H9 (cell line): ENCODE data around the gene PAX3. TPM values are rescaled to one million over a fixed set of nuclear protein-coding genes. Genes with fewer than 3 reads are reported as not detected.

Experiments
- DNase-seq: peaks from one replicate; pipeline ENCODE4 v3.0.0-alpha.2; 2017
- H2AFZ ChIP-seq: one replicate; pipeline ENCODE4 v1.6.1; 2013; ENCODE audit warnings: mild to moderate bottlenecking, low read length, control low read depth, moderate library complexity
- H2AK5ac ChIP-seq: 2 replicates; pipeline ENCODE4 v1.6.1; 2013; ENCODE audit warnings: low read length, control low read depth, mixed read lengths; ENCODE audit not compliant: insufficient read length
- H2BK120ac ChIP-seq: one replicate; pipeline ENCODE4 v1.6.1; 2013; ENCODE audit warnings: low read depth, mild to moderate bottlenecking, low read length, control low read depth, inconsistent platforms; ENCODE audit not compliant: poor library complexity, severe bottlenecking
- H2BK12ac ChIP-seq: 2 replicates; pipeline ENCODE4 v1.6.1; 2013; ENCODE audit warnings: low read length, control low read depth, mixed read lengths, low read depth; ENCODE audit not compliant: insufficient read length
- H2BK15ac ChIP-seq: 2 replicates; pipeline ENCODE4 v1.6.1; 2013; ENCODE audit warnings: low read depth, low read length, control low read depth
- H2BK20ac ChIP-seq: one replicate; pipeline ENCODE4 v1.6.1; 2013; ENCODE audit warnings: low read depth, mild to moderate bottlenecking, low read length, control low read depth, inconsistent platforms; ENCODE audit not compliant: poor library complexity, severe bottlenecking
- H2BK5ac ChIP-seq: 2 replicates; pipeline ENCODE4 v1.6.1; 2013; ENCODE audit warnings: low read length, control low read depth, mixed read lengths; ENCODE audit not compliant: insufficient read length
- H3K14ac ChIP-seq: 2 replicates; pipeline ENCODE4 v1.6.1; 2013; ENCODE audit warnings: low read length, control low read depth; ENCODE audit not compliant: insufficient read depth
- H3K18ac ChIP-seq: 2 replicates; pipeline ENCODE4 v1.6.1; 2013; ENCODE audit warnings: low read depth, mild to moderate bottlenecking, mixed read lengths, low read length, control low read depth; ENCODE audit not compliant: insufficient read length
- H3K23ac ChIP-seq: 2 replicates; pipeline ENCODE4 v1.6.1; 2013; ENCODE audit warnings: low read length, control low read depth, mixed read lengths, low read depth; ENCODE audit not compliant: insufficient read length
- H3K23me2 ChIP-seq: 2 replicates; pipeline ENCODE4 v1.6.1; 2013; ENCODE audit warnings: low read depth, mild to moderate bottlenecking, mixed read lengths, low read length, control low read depth; ENCODE audit not compliant: insufficient read length, poor library complexity, severe bottlenecking
- H3K27ac ChIP-seq: 2 replicates; pipeline ENCODE4 v1.5.1; 2013; ENCODE audit warnings: low read length, control low read depth, mixed read lengths, low read depth; ENCODE audit not compliant: insufficient read length
- H3K27me3 ChIP-seq: 2 replicates; pipeline ENCODE4 v1.6.1; 2013; ENCODE audit warnings: low read length, control low read depth, inconsistent platforms; ENCODE audit not compliant: insufficient read depth
- H3K4ac ChIP-seq: 2 replicates; pipeline ENCODE4 v1.6.1; 2013; ENCODE audit warnings: low read depth, mild to moderate bottlenecking, control low read depth, inconsistent platforms, low read length, moderate library complexity
- H3K4me1 ChIP-seq: 2 replicates; pipeline ENCODE4 v1.6.1; 2013; ENCODE audit warnings: low read length, control low read depth, inconsistent platforms; ENCODE audit not compliant: insufficient read depth
- H3K4me2 ChIP-seq: 2 replicates; pipeline ENCODE4 v1.6.1; 2013; ENCODE audit warnings: low read length, control low read depth, mixed read lengths; ENCODE audit not compliant: insufficient read length, insufficient read depth
- H3K56ac ChIP-seq: 2 replicates; pipeline ENCODE4 v1.6.1; 2013; ENCODE audit warnings: low read depth, mild to moderate bottlenecking, mixed read lengths, low read length, control low read depth; ENCODE audit not compliant: insufficient read length
- H3K79me1 ChIP-seq: 2 replicates; pipeline ENCODE4 v1.6.1; 2013; ENCODE audit warnings: low read depth, mild to moderate bottlenecking, moderate library complexity, low read length, control low read depth, inconsistent platforms; ENCODE audit not compliant: insufficient read depth, poor library complexity, severe bottlenecking
- H3K79me2 ChIP-seq: 2 replicates; pipeline ENCODE4 v1.6.1; 2013; ENCODE audit warnings: low read length, control low read depth, inconsistent platforms; ENCODE audit not compliant: insufficient read depth
- H3K9ac ChIP-seq: 2 replicates; pipeline ENCODE4 v1.6.1; 2013; ENCODE audit warnings: low read length, control low read depth, mixed read lengths; ENCODE audit not compliant: insufficient read length; ENCODE audit errors: extremely low read depth
- H3K9me3 ChIP-seq: one replicate; pipeline ENCODE4 v1.6.1; 2013; ENCODE audit warnings: low read depth, low read length, inconsistent platforms; ENCODE audit not compliant: control insufficient read depth
- H3T11ph ChIP-seq: one replicate; pipeline ENCODE4 v1.6.1; 2013; ENCODE audit warnings: mild to moderate bottlenecking, low read length, control low read depth, inconsistent platforms
- H4K20me1 ChIP-seq: one replicate; pipeline ENCODE4 v1.6.1; 2013; ENCODE audit not compliant: control insufficient read depth, insufficient read length, insufficient read depth
- H4K5ac ChIP-seq: 2 replicates; pipeline ENCODE4 v1.6.1; 2013; ENCODE audit warnings: low read depth, mild to moderate bottlenecking, mixed read lengths, low read length, control low read depth; ENCODE audit not compliant: insufficient read length
- H4K8ac ChIP-seq: replicated peaks from 2 replicates; pipeline ENCODE4 v1.6.1; 2013; ENCODE audit warnings: low read length, control low read depth, mixed read lengths, low read depth; ENCODE audit not compliant: insufficient read length
- H4K91ac ChIP-seq: 2 replicates; pipeline ENCODE4 v1.6.1; 2013; ENCODE audit warnings: low read depth, mild to moderate bottlenecking, moderate library complexity, mixed read lengths, low read length, control low read depth; ENCODE audit not compliant: insufficient read length
- H3K27ac Mint-ChIP-seq, 3 experiments: 2 replicates in 2 of 3; 3 replicates in 1 of 3; pipeline ENCODE4 v1.8.0; 2020 to 2021; ENCODE audit warnings: mixed read lengths in 3 of 3, mild to moderate bottlenecking in 1 of 3, moderate library complexity in 1 of 3
- H3K27me3 Mint-ChIP-seq: 2 replicates; pipeline ENCODE4 v1.8.0; 2021; ENCODE audit warnings: low read depth, mild to moderate bottlenecking, moderate library complexity, mixed read lengths
- H3K36me3 Mint-ChIP-seq, 3 experiments: 2 replicates in 2 of 3; 3 replicates in 1 of 3; pipeline ENCODE4 v1.8.0; 2020 to 2021; ENCODE audit warnings: low read depth in 3 of 3, mixed read lengths in 3 of 3; ENCODE audit not compliant: insufficient read depth in 1 of 3
- H3K4me1 Mint-ChIP-seq, 2 experiments: 2 replicates each; pipeline ENCODE4 v1.8.0; 2020; ENCODE audit warnings: mixed read lengths in 2 of 2
- H3K4me3 Mint-ChIP-seq, 2 experiments: 2 replicates in 1 of 2; 3 replicates in 1 of 2; pipeline ENCODE4 v1.8.0; 2020 to 2021; ENCODE audit warnings: mild to moderate bottlenecking in 2 of 2, mixed read lengths in 2 of 2, moderate library complexity in 1 of 2
- H3K9me3 Mint-ChIP-seq, 2 experiments: 2 replicates in 1 of 2; 3 replicates in 1 of 2; pipeline ENCODE4 v1.8.0; 2020; ENCODE audit warnings: mild to moderate bottlenecking in 2 of 2, mixed read lengths in 2 of 2, moderate library complexity in 1 of 2
- WGBS: extraction: QIAGEN DNeasy Blood & Tissue Kit; methylation state at CpG from one replicate; pipeline ENCODE4 v1.1.7; 2013; ENCODE audit warnings: missing lambda C conversion rate, low lambda C conversion rate, mixed read lengths; ENCODE audit not compliant: insufficient read length; ENCODE audit errors: extremely low coverage; 5-methylcytosine and 5-hydroxymethylcytosine counted together
- total RNA-seq: library from RNA; stranded (reverse); gene quantifications from 2 replicates; pipeline ENCODE4 v1.2.1, GENCODE V29; 2021
- TF ChIP-seq, protein P1 (sequence below): fragments of 200-600 bp; sonication (generic); conservative IDR thresholded peaks from 3 replicates; pipeline ENCODE4 v1.8.0; 2021; ENCODE audit warnings: antibody characterized with exemption, mild to moderate bottlenecking

Gene PAX3
- total RNA-seq, 1 experiment from 2014 or later: not detected

DNA sequence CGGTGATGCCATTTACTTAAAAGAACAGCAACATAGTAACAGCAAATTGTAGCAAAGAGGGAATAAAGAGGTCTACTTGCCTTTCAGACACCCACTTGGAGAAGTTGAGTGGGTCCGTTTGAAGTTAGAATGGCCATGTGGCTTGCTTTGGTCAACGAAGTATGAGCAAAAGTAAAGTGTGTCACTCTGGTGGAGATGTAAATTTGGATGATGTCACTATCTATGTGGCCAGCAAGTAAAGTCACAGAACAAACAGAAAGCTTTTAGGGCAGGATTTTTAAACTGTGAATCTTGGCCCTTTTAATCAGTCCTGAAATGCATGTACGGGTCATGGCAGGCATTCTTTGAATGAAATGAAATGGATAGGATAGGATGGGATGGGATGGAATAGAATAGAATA is 120.3 kb downstream of the PAX3 start:
- no peak overlapping the region for H3K18ac ChIP-seq
- H2BK5ac ChIP-seq: no peak overlapping the region
- H4K5ac ChIP-seq: no peak overlapping the region
- DNase-seq: no peak
- no peaks in the 10 kb centered on the region for H3K79me2 ChIP-seq
- H3K79me1 ChIP-seq: no peaks in the 10 kb centered on the region
- Mint-ChIP-seq H3K27ac (no peak overlapping the region), H3K27me3 (peaks cover 50% of the 10 kb centered on the region), H3K36me3 (no peaks in the 10 kb centered on the region), H3K9me3 (no peaks in the 10 kb centered on the region), H3K4me1 (peaks cover 11 to 13% of the 10 kb centered on the region in 2 experiments), H3K4me3 (no peak overlapping the region)
- no peak overlapping the region for H2BK15ac ChIP-seq
- no peak overlapping the region for H3T11ph ChIP-seq
- H3K27ac ChIP-seq: no peak overlapping the region
- no peak overlapping the region for H2AK5ac ChIP-seq
- H3K23me2 ChIP-seq: no peaks in the 10 kb centered on the region
- H4K20me1 ChIP-seq: no peaks in the 10 kb centered on the region
- no peak overlapping the region for H3K56ac ChIP-seq
- TF ChIP-seq, protein P1, sequence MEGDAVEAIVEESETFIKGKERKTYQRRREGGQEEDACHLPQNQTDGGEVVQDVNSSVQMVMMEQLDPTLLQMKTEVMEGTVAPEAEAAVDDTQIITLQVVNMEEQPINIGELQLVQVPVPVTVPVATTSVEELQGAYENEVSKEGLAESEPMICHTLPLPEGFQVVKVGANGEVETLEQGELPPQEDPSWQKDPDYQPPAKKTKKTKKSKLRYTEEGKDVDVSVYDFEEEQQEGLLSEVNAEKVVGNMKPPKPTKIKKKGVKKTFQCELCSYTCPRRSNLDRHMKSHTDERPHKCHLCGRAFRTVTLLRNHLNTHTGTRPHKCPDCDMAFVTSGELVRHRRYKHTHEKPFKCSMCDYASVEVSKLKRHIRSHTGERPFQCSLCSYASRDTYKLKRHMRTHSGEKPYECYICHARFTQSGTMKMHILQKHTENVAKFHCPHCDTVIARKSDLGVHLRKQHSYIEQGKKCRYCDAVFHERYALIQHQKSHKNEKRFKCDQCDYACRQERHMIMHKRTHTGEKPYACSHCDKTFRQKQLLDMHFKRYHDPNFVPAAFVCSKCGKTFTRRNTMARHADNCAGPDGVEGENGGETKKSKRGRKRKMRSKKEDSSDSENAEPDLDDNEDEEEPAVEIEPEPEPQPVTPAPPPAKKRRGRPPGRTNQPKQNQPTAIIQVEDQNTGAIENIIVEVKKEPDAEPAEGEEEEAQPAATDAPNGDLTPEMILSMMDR: no peak
- no peak overlapping the region for H3K14ac ChIP-seq
- no CpG with 5 or more reads among the region's 4 CpGs for WGBS
- H3K4me1 ChIP-seq: no peaks in the 10 kb centered on the region
- H3K4ac ChIP-seq: no peak overlapping the region
- no peak overlapping the region for H2BK12ac ChIP-seq
- no peak overlapping the region for H3K4me2 ChIP-seq
- H3K27me3 ChIP-seq: no peaks in the 10 kb centered on the region
- H4K8ac ChIP-seq: no peak overlapping the region
- no peaks in the 10 kb centered on the region for H3K9me3 ChIP-seq
- no peak overlapping the region for H3K9ac ChIP-seq
- H3K23ac ChIP-seq: no peak overlapping the region
- H2BK20ac ChIP-seq: no peak overlapping the region
- no peak overlapping the region for H2AFZ ChIP-seq
- no peak overlapping the region for H4K91ac ChIP-seq
- H2BK120ac ChIP-seq: no peak overlapping the region
